ENCODE data around the gene STARD5. TPM values are rescaled to one million over a fixed set of nuclear protein-coding genes. Genes with fewer than 3 reads are reported as not detected.

The STARD5 gene
- total and polyA plus RNA-seq, 8 donors = 1.1 to 4.0 (median 2.1) TPM

DNA sequence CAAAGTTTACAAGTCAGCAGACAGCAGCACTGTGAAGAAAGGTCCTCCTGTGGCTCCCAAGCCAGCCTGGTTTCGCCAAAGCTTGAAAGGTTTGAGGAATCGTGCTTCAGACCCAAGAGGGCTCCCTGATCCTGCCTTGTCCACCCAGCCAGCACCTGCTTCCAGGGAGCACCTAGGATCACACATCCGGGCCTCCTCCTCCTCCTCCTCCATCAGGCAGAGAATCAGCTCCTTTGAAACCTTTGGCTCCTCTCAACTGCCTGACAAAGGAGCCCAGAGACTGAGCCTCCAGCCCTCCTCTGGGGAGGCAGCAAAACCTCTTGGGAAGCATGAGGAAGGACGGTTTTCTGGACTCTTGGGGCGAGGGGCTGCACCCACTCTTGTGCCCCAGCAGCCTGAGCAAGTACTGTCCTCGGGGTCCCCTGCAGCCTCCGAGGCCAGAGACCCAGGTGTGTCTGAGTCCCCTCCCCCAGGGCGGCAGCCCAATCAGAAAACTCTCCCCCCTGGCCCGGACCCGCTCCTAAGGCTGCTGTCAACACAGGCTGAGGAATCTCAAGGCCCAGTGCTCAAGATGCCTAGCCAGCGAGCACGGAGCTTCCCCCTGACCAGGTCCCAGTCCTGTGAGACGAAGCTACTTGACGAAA is 24.2 kb downstream of the STARD5 start:
- Histone ChIP-seq H3K4me1 (no peaks in the 10 kb centered on the region), H3K27me3 (no peaks in the 10 kb centered on the region), H3K27ac (no peak overlapping the region), H3K9me3 (no peaks in the 10 kb centered on the region), H3K36me3 (no peaks in the 10 kb centered on the region), H3K4me3 (peak overlapping the region in 1 of 4 donors; percentile 6)
- DNase-seq = no peak
- WGBS, 2 donors = 73 to 76% methylated on average over 14 of the region's 14 CpGs
- TF ChIP-seq, protein P1, sequence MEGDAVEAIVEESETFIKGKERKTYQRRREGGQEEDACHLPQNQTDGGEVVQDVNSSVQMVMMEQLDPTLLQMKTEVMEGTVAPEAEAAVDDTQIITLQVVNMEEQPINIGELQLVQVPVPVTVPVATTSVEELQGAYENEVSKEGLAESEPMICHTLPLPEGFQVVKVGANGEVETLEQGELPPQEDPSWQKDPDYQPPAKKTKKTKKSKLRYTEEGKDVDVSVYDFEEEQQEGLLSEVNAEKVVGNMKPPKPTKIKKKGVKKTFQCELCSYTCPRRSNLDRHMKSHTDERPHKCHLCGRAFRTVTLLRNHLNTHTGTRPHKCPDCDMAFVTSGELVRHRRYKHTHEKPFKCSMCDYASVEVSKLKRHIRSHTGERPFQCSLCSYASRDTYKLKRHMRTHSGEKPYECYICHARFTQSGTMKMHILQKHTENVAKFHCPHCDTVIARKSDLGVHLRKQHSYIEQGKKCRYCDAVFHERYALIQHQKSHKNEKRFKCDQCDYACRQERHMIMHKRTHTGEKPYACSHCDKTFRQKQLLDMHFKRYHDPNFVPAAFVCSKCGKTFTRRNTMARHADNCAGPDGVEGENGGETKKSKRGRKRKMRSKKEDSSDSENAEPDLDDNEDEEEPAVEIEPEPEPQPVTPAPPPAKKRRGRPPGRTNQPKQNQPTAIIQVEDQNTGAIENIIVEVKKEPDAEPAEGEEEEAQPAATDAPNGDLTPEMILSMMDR (IDR thresholded peaks at IDR 0.05) = no peak
- no peak for ATAC-seq
- intact Hi-C loops (cut with DNase I) = no loop called here
- FAIRE-seq = no peak

DNA sequence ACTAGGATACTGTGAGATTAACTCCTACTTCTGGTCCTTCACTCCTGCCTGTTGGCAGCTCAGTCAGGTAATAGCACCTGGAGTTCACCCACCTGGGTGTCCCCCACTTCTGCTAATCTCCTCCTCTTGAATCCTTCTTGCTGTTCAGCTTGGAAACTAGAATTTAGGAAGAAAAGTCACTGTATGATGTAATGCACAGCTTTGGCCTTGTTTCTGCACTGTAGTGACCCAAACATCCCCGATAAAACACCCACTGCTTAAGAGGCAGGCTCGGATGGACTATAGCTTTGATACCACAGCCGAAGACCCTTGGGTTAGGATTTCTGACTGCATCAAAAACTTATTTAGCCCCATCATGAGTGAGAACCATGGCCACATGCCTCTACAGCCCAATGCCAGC is 24.8 kb downstream of the STARD5 start:
- FAIRE-seq = no peak
- no peak for ATAC-seq

DNA sequence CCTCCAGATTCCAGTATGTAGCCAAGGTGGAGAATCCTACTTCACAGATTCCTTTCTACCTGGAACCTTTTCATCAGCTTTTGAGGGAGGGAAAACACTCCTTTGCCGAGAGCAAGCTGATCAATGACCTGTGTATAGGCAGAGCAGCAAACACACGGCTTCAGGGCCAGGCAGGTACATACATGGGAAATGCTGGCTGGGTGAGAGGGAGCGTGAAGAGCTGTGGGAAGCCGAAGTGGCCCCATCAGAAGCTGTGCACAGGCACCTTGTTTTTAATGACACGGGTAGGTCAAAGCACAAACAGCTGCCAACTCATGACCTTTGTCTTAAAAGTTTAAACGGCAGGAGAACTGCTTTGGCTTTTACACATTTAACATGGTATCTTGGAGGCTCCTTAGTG is 25.3 kb downstream of the STARD5 start:
- Histone ChIP-seq H3K27ac (no peak overlapping the region), H3K27me3 (no peaks in the 10 kb centered on the region), H3K4me1 (no peaks in the 10 kb centered on the region), H3K4me3 (peak overlapping the region in 1 of 4 donors; percentile 18), H3K36me3 (no peaks in the 10 kb centered on the region), H3K9me3 (no peaks in the 10 kb centered on the region)
- DNase-seq (no peak), FAIRE-seq (no peak), ATAC-seq (no peak)
- TF ChIP-seq, protein P1 (IDR thresholded peaks at IDR 0.05) = no peak
- 69 to 78% methylated on average over 6 of the region's 6 CpGs for WGBS, 2 donors
- intact Hi-C loops (cut with DNase I) = no loop called here

More for the DNA sequence above, 24.8 kb downstream of the STARD5 start:
- TF ChIP-seq, protein P1 (IDR thresholded peaks at IDR 0.05) = no peak
- intact Hi-C loops (cut with DNase I) = no loop called here
- Histone ChIP-seq H3K27me3 (no peaks in the 10 kb centered on the region), H3K36me3 (no peaks in the 10 kb centered on the region), H3K4me1 (no peaks in the 10 kb centered on the region), H3K9me3 (no peaks in the 10 kb centered on the region), H3K4me3 (peak overlapping the region in 1 of 4 donors; percentile 6), H3K27ac (no peak overlapping the region)
- DNase-seq = no peak
- 84 to 90% methylated on average over 3 of the region's 3 CpGs for WGBS, 2 donors

DNA sequence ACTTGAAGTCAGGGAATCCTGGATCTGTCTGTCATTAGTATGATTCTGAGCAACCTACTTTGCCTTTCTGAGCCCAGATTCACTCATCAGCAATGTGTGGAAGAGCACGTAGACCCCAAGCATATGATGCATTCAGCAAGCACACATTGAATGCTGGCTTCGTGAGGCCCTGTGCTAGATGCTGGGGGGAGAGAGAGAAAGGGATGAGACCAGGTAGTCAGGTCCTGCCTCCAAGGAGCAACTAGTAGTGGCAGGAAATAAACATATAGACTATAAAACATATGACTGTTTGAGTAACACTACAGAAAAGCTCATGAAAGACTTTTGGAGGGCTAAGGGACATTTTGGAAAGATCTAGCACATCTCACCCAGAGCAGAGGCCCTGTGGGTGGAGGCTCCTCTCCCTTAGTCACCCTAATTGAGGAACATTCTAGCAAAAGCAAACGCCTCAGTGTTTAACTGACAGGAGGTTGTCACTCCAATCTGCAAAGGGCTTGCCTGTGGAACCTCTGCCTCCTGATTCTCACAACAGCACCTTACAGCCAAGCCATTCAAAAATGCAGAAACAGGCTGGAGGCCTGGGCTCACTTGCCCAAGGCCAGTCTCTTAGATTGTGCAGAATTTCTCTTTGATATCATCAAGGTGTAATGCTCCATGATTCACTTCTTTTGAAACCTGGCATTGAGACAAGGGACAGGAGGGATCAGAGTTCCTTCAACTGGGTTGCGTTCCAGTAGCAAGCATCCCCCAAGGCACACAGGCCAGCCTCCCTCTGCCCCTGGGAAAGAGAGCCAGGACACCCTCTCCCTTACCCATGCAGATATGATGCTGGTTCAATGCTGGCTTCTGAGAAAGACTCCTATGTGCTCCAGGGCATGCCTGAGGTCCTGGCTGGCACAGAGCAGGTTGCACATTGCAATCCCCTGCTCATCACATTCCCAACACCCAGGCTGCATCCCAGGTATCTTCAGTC is 26.1 kb downstream of the STARD5 start:
- intact Hi-C loops (cut with DNase I) = no loop called here
- no peaks in the 10 kb centered on the region for H3K27me3 ChIP-seq
- no peak for DNase-seq
- no peak for FAIRE-seq
- no peak for ATAC-seq
- H3K36me3 ChIP-seq = no peaks in the 10 kb centered on the region
- peak overlapping the region in 1 of 4 donors; percentile 28 for H3K4me3 ChIP-seq
- TF ChIP-seq, protein P1 (IDR thresholded peaks at IDR 0.05) = no peak
- H3K4me1 ChIP-seq = no peaks in the 10 kb centered on the region
- H3K27ac ChIP-seq = peak overlapping the region in 2 of 4 donors; percentile 46 to 52
- no peaks in the 10 kb centered on the region for H3K9me3 ChIP-seq
- 77 to 84% methylated on average over 4 of the region's 4 CpGs for WGBS, 2 donors
